ENCODE measurements around the gene GNG12.
"Not testable (repeated sequence)": the region's sequence is repeated elsewhere in the genome, so short reads cannot be mapped to it uniquely, and the experiment has no call there.

The GNG12 gene

DNA sequence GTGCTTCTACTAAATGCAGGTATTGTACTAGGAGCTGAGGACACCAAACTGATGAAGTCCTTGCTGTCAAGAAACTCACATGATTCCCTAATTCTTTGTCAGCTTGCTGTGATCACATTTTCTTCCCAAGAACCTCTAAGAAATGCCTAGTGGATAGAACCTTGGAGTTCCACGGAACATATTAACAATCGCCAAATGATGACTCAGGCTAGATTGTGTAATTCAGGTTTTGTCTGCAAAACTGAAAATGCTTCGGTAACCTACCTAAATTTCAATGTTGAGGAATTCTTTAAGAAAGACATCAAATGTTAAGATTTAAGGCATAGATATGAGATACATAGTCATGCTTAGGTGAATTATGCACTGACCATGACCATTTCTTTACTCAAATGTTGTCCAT is 150.0 kb downstream of the GNG12 start:
- DNase-seq (ENCODE audit: low read depth): peak; percentile 81

DNA sequence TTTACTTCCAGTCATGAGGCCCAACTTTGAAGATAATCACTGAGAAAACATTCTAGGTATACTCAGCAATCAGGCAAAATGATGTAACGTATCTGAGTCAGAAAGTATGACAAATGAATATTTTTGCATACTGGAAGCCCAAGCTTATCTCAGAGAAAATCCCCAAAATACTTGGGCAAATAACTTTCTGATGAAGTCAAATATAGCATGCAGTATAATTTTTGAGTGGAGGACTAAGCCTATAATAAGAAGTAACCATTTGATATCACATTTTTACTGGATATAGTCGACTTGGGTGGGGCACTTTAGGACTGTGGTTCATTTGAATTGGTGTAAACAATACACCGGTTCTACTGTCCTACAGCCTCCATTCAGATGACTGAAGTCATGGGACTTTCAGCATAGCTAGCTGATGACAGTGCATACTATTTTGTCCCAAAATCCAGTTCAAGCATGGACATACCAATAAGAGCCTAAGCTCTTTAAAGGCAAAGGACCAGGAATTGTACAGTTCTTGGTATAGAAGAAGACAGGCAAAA is 150.5 kb downstream of the GNG12 start:
- DNase-seq (ENCODE audit: low read depth): peak; percentile 96

DNA sequence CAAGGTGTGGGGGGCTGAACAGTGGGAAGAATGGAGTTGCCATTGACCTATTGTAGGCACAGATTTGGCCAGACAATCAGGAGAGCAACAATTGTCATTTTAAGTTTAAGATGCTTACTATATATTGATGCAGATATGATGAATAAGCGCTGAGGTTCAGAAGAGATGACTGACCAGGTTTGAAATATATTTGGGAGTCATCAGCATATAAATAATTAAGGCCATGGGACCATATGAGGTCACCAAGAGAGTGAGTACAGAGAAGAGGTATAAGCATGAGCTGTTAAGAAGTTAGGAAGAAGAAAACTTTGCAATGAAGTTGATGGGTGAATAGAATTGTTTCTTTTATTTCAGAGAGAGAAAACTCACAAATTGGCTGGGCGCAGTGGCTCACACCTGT is 152.8 kb downstream of the GNG12 start:
- no peak for DNase-seq (ENCODE audit: low read depth)

DNA sequence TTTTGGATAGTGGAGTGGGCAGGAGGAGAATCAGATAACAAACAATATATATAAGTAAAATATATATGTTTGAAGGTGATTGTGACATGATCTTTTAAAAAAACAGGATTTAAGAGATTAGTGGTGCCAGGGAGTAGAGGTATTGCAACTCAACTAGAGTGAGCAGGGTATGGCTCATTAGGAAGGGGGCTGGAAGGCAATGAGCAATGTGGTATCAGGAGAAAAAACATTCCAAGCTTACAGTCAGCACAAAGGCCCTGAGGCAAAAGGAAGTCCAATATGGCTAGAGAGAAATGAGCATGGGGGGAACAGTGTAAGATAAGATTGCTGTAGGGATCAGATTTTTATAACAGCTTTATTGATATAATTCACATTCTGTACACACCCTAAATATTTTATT is 153.6 kb downstream of the GNG12 start:
- DNase-seq (ENCODE audit: low read depth): no peak

DNA sequence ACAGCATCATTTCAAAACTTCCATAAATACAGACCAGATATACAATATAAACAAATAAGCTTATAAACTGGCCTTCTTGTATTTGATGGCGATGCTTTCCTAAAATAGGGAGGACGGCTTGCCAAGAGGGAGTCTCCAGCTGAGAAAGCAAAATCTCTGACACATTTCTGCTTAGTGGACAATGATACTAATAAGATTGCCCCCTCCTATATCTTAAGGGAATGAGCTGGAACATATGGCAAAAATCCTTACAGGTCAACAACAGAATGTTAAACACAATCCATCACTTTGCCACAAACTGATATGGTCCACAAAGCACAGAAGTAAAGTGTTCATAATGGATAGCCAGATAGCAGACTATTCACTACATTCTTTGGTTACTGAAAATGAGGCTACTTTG is 155.3 kb downstream of the GNG12 start:
- no peak for DNase-seq (ENCODE audit: low read depth)

DNA sequence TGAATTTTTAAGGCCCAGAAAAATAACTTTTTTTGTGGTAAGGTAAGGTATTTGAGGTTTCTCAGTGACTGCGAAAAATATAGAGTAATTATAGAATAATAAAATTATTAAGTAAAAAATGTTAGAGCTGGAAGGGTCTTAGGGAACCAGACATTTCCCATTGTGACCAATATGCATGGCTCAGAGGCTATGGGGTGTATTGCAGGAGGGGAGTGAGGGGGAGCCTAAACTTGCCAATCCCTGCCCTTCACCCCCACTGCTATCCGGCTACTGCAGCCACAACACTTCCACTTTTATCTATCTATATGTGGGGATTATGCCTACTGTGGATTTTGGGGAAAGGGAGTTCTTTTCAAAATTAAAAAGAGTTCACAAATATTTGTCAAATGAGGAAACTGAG is 155.9 kb downstream of the GNG12 start:
- no peak for DNase-seq (ENCODE audit: low read depth)

DNA sequence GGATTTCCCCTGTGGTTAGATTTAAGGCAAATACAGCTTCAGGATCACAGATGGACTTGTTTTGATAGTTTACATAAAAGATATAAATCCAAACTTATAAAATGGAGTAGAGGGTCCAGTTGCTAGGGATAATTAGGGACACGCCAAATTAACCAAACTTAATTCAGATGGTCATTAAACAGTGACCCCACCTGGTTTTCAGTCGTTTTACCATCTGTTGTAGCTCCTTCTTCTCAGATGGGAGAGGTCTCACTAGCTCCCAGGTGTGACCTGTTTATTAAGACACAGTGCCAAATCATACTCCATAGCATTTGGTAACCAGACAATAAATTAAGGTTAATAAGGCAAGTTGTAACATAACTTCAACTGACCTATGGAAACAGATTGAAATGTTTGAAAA is 156.3 kb downstream of the GNG12 start:
- DNase-seq (ENCODE audit: low read depth): no peak

DNA sequence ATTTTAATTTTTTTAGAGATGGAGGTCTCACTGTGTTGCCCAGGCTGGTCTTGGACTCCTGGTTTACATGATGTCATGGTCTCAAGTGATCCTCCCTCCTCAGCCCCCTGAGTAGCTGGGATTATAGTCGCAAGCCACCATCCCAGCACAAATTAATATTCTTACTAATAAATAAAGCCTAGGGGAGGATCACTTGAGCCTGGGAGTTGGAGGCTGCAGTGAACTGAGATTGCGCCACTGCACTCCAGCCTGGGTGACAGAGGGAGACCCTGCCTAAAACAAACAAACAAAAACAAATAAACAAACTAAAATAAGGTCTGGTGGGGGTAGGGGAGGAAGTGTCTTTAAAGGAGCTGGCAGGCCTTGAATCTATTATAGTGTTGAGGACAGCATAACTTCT is 157.0 kb downstream of the GNG12 start:
- no peak for DNase-seq (ENCODE audit: low read depth)

DNA sequence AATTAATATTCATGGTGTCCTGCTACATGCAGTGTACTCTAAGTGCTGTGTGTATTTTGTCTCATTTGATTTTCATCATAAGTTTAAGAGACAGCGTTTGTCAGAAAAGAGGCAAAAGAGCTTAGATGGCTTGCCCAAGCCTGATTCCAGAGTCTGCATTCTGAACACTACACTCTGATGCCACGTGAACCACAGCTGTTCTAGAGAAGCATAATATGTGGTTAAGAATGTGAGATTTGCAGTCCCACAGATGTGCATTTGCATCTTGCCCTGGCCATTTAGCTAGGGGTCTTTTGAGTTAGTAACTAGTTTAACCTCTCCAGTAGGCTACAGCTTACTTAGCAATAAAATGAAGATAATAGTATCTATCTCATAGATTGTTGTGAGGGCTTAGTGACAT is 157.5 kb downstream of the GNG12 start:
- DNase-seq (ENCODE audit: low read depth): no peak

DNA sequence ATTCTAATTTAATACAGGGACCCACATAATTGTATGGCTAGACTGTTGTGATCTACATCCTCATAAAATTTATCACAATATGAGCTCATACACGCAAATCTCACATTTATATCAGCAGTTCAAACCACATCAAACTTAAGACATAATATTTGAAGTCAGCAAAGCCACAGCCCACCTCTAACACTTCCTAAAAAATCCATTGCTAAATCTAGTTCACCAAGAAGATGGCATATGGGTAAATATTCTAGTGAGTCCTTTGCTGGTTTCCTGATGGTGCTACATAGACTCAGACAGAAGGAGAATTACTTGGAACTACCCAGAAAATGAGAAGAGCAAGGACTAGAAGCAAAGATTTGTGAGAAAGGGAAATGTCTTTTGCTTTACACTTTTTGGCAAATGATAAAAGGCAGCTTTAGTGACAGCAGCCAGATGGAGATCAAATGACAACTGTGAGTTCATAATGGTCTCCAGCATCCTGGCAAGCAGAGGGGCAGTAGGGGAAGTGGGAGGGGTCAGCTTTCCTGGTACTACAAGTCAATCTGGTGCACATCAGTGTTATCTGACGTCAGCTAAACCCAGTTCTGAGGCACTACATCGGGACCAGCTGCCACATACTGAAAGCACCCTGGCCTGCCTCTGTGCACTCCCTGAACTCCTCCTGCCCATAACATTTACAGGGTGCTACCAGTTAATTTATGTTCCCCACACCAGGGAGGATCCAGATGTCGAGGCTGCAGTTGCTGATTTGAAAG is 158.8 kb downstream of the GNG12 start:
- no peak for DNase-seq (ENCODE audit: low read depth)

DNA sequence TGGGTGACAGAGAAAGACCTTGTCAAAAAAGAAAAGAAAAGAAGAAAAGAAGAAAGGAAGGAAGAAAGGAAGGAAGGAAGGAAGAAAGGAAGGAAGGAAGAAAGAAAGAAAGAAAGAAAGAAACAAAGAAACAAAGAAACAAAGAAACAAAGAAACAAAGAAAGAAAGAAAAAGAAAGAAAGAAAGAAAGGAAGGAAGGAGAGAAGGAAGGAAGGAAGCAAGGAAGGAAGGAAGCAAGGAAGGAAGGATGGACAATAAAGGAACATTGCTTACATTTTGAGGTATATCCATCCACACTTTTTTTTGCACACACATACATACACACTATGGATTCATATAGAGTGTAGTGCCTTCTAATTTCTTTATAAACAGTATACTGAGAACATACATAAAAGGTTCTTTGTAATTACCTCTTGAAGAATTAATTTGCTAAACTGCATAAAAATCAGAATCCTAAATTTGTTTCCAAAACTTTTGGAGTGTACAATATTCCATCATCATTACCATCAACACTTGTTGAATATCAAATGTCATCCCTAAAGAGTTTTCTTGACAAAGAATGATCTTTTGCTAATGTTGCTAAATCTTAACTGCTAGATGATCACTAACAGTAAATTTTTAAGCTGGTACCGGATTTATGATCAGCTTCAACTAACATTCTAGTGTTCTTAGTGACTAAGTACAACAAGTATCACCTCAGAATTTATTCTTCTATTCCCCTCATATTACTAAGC is 159.6 kb downstream of the GNG12 start:
- DNase-seq (ENCODE audit: low read depth): no peak

DNA sequence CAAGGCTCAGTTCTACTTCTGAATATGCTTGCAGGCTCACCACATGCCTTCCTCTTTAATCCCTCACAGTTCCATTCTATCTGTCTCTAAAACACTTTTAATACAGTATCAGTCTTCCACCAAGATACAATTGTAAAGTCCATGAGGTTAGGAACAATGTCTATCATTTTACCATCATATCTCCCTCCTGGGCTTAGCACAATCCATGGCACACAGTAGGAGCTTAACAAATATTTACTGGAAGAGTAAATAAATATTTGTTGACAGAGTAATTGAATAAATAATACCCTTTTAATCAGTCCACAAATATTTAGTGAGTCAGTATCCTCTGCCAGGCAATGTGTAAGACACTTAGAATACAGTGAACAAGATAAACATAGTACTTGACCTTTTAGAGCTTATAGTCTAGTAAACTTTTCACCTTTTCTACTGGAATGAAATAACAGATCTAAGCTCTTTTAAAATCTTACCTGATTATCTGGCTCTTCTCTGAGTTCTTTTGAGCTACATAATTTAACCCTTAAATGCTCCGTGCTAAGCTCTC is 160.9 kb downstream of the GNG12 start:
- no peak for DNase-seq (ENCODE audit: low read depth)

DNA sequence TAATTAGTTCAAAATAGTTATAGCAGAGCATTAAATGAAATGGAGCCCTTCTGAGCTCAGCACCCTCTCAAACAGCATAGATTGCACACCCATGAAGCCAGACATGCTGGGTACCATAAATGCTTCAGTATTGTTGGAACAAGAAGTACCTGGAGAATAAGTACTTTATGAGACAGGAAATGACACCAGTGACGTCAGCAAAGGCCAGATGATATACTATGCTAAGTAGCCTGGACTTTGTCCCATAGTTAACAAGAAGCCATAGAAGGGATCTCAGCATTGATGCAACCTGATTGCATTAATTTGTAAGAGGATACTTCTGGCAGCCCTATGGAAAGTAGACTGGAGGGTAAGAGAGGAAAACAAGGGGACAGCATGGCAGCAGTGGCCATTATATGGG is 164.6 kb downstream of the GNG12 start:
- DNase-seq (ENCODE audit: low read depth): no peak

DNA sequence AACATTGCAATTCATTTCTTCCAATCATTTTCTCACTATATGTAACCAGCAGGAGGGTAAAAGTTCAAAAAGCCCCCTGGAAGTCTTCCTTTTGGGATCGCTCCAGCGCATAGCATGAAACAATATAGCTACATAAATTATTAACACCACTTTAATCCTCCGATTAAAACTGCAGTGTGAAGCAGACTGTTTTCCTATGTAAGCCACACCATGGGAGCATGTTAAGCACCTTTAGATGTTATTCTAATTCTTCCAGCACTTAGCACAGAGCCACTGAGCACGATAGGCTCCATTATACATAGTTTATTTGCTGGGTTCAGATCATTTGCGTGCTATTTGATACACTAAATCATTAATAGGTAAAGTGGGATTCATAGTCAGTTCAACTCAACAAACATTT is 166.6 kb downstream of the GNG12 start:
- DNase-seq (ENCODE audit: low read depth): no peak

DNA sequence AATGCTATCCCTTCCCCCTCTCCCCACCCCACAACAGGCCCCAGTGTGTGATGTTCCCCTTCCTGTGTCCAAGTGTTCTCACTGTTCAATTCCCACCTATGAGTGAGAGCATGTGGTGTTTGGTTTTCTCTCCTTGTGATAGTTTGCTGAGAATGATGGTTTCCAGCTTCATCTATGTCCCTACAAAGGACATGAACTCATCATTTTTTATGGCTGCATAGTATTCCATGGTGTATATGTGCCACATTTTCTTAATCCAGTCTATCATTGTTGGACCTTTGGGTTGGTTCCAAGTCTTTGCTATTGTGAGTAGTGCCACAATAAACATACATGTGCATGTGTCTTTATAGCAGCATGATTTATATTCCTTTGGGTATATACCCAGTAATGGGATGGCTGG is 168.0 kb downstream of the GNG12 start:
- DNase-seq (ENCODE audit: low read depth): not testable (repeated sequence)

DNA sequence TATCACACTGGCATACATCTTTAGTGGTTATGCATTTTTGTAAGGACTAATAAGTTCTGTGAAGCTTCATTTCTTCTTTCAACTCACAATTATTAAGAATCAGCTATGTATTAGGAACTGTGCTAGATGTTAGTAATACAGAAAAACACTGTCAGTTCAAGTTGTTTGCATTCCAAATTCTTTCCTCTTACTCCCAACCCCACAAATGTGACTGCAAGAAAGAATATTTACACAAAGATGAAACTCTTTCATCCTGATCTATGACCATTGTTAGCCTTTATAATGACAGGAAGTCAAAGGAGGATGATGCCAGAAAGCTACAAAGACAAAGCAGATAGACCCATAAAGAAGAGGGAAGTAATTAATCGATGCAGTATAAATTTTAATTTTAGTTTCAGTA is 169.2 kb downstream of the GNG12 start:
- no peak for DNase-seq (ENCODE audit: low read depth)

DNA sequence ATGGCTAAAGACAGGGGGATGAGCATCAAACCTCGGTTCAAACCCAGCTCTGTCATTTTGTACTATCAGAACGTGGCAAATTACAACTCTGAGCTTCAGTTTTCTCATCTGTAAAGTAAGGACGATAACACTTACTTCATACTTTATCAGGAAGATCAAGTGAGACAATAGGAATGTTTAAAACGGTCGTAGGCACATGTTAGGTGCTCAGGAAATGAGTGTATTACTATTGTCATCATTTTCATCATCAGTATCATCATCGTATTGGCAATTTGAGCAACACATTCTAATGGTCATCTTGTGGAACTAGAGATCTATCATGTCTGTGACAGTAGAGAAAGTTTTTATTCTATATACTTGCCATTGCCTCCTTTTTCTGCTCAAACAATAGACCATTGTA is 170.4 kb downstream of the GNG12 start:
- DNase-seq (ENCODE audit: low read depth): no peak

DNA sequence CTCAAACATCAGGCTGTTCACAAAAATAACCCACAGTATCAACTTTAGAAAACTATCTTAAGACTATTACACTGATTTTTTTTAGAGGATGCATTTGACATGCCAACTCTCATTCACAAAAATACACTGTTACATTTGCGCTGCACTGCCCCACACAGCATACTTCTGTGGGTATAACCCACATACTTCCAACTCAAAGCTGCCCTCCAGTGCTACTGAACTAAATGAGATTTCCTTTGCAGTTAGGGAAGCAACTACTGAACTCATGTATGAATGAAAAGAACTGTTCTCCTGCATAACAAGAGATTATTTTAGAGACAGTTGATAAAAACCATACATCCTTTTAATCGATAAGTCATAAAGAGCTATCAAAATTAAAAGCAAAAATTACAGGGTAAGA is 174.0 kb downstream of the GNG12 start:
- DNase-seq (ENCODE audit: low read depth): no peak

DNA sequence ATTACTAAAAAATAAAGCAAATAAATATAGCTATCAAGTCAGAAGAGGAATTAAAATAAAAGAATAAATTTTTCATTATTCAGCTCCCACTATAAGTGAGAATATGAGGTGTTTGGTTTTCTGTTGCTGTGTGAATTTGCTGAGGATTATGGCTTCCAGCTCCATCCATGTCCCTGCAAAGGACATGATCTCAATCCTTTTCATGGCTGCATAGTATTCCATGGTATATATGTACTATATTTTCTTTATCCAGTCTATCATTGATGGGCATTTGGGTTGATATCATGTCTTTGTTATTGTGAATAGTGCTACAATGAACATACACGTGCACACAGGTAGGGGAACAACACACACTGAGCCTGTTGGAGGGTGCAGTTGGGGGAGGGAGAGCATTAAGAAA is 176.1 kb downstream of the GNG12 start:
- DNase-seq (ENCODE audit: low read depth): not testable (repeated sequence)

DNA sequence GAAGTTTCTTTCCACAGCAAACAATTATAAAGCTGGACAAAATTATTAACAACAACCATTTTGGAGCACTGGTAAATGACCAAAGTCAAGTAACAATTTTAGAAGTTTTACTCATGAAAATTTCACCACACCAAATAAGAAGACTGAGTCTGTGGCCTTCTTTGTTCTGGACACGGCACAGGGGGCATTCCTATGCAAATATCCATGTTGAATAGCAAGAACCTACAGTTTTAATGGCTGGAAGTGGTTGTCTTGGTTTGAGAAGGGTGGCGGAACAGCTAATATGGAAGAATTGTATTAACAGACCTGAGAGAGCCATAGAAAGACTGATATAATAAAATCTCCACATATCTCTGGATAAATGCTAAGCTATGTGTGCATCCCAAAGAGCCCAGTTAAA is 177.7 kb downstream of the GNG12 start:
- no peak for DNase-seq (ENCODE audit: low read depth)

DNA sequence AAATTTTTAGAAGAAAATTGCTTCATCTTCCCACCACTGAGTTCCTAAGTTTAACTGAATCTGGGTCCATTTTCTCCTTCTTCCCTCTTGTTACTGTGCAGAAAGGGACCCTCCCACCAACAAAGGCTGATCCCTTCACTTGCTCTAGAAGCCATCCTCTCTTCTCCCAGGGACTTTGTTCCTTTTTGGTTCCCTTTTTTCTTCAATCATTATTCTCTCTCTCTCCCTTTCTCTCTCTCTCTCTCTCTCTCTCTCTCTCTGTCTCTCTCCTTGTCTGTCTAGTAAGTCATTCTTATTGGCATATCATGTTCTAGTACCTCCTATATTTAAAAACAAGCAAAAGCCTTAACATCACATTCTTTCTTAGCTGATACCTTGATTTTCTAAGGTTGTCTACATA is 180.0 kb downstream of the GNG12 start:
- DNase-seq (ENCODE audit: low read depth): no peak

DNA sequence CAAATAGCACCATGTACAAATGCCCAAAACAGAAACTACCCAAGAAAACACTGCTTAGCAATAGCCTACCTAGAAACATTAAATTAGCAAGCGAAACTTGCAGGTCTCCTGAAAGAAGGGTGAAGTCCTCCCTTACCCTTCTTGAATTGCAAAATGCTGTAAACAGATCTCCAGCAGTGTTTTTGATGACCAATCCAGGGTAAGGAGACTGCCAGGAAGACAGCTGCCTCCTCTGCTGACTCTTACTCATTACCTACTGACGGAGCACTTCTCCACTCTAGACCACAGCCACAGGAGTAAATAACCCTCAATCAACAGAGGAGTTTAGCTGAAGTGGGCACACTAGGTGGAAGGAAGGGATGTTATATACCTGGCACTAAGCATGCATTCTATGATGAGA is 180.5 kb downstream of the GNG12 start:
- peak; percentile 51 for DNase-seq (ENCODE audit: low read depth)
